Gastroesophageal sphincter (tissue), 4 donors: ENCODE data around the gene FABP2. TPM values are rescaled to one million over a fixed set of nuclear protein-coding genes. Genes with fewer than 3 reads are reported as not detected.
"Not testable (repeated sequence)": the region's sequence is repeated elsewhere in the genome, so short reads cannot be mapped to it uniquely, and the experiment has no call there.

ENCODE experiments used
- ATAC-seq: fragments of 150-250 bp; one replicate; pipeline ENCODE4 v1.9.1; 2016; ENCODE audit warnings: mild to moderate bottlenecking, moderate library complexity
- H3K27ac ChIP-seq, 4 donors: fragments of 200-600 bp; sonication (generic) in 3 of 4; 1 replicate in 3 of 4; 2 replicates in 1 of 4; pipeline ENCODE4 v1.5.1; 2016 to 2019
- H3K27me3 ChIP-seq: fragments of 200-600 bp; sonication (generic); one replicate; pipeline ENCODE4 v1.5.1; 2019
- H3K36me3 ChIP-seq, 2 donors: fragments of 200-600 bp; sonication (generic); one replicate each; pipeline ENCODE4 v1.5.1; 2019; ENCODE audit warnings: control low read depth in 1 of 2
- H3K4me1 ChIP-seq, 3 donors: fragments of 200-600 bp; sonication (generic); 1 replicate in 2 of 3; 2 replicates in 1 of 3; pipeline ENCODE4 v1.5.1; 2016 to 2019; ENCODE audit warnings: control low read depth in 2 of 3
- H3K4me3 ChIP-seq, 2 donors: fragments of 200-600 bp; sonication (generic); one replicate each; pipeline ENCODE4 v1.5.1; 2019; ENCODE audit warnings: mild to moderate bottlenecking in 1 of 2, moderate library complexity in 1 of 2
- H3K9me3 ChIP-seq, 3 donors: fragments of 200-600 bp; sonication (generic); one replicate each; pipeline ENCODE4 v1.5.1; 2017 to 2019; ENCODE audit warnings: control low read depth in 2 of 3
- CTCF ChIP-seq, 4 experiments: fragments of 200-600 bp in 2 of 4; fragments of 450-650 bp in 2 of 4; sonication (generic) in 1 of 4; IDR thresholded peaks; one replicate each; pipeline ENCODE4 v1.5.1; 2017 to 2019; ENCODE audit warnings: antibody characterized with exemption in 4 of 4, mild to moderate bottlenecking in 2 of 4, moderate library complexity in 2 of 4
- EP300 ChIP-seq: sonication (generic); formaldehyde crosslinking; IDR thresholded peaks from one replicate; pipeline ENCODE4 v1.6.1; 2017; ENCODE audit warnings: antibody characterized with exemption, mild to moderate bottlenecking
- POLR2A ChIP-seq, 2 donors: fragments of 450-650 bp; IDR thresholded peaks; one replicate each; pipeline ENCODE4 v1.6.1; 2017; ENCODE audit warnings: antibody characterized with exemption in 2 of 2, mild to moderate bottlenecking in 2 of 2, moderate library complexity in 1 of 2
- POLR2AphosphoS5 ChIP-seq: sonication (generic); formaldehyde crosslinking; IDR thresholded peaks from one replicate; pipeline ENCODE4 v1.6.1; 2017; ENCODE audit warnings: antibody characterized with exemption
- WGBS, 2 donors: methylation state at CpG; one replicate each; pipeline ENCODE4 v1.1.5; 2018; ENCODE audit warnings: low coverage in 1 of 2; 5-methylcytosine and 5-hydroxymethylcytosine counted together
- total RNA-seq, 4 donors: library from RNA; depleted of rRNA; stranded (reverse); fragments of >200 nt; gene quantifications; one replicate each; pipeline ENCODE4 v1.1.0, GENCODE V29; 2016

The FABP2 gene
- total RNA-seq, 4 donors from 2014 or later = not detected

DNA sequence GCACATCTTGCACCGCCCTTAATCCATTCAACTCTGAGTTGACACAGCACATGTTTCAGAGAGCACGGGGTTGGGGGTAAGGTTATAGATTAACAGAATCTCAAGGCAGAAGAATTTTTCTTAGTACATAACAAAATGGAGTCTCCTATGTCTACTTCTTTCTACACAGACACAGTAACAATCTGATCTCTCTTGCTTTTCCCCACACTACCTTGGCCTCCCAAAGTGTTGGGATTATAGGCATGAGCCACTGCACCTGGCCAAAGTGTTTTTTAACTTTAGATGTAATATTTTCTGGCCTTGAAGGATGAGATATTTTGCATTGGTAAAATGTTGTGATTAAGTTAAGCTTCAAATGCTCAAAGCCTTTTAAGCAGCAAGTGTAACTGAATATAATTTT, 21.4 kb upstream of the FABP2 start:
- not testable (repeated sequence) for H3K4me1 ChIP-seq, H3K27me3 ChIP-seq, H3K4me3 ChIP-seq, H3K36me3 ChIP-seq, H3K27ac ChIP-seq, H3K9me3 ChIP-seq, ATAC-seq
- no CpG with 5 or more reads among the region's 2 CpGs for WGBS, 2 donors

DNA sequence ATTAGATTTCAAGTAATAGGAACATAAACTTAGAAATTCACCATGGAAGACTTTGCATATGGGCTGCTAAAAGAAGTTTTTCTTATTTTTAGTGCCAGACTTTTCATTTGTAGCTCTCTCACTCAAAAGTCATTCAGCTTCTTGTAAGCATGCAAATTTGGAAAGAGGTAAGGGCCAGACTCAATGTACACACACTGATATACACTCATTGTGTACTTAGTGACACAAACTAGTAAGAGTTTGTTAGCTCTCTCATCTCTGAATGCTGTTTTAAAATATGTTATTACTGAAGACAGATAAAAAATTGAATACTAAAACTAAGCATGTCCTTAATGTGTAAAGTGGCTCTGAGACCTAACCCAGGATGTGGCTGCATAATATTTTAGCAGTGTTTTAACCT, 18.0 kb upstream of the FABP2 start:
- H3K4me3 ChIP-seq, H3K9me3 ChIP-seq, ATAC-seq, H3K27ac ChIP-seq, H3K36me3 ChIP-seq, H3K27me3 ChIP-seq, H3K4me1 ChIP-seq: not testable (repeated sequence)

GRCh38 chr4:119337010-119337409, 15.1 kb upstream of the FABP2 start:
- H3K9me3 ChIP-seq = no peaks in the 10 kb centered on the region
- WGBS, 2 donors = 50% methylated on average over 1 of the region's 1 CpG; no CpG with 5 or more reads in 1 of the 2 donors
- no peaks in the 10 kb centered on the region for H3K27me3 ChIP-seq
- H3K27ac ChIP-seq = no peak overlapping the region
- H3K4me1 ChIP-seq = no peaks in the 10 kb centered on the region
- TF ChIP-seq POLR2AphosphoS5 (no peak), POLR2A (IDR thresholded peaks at IDR 0.05) (no peak), EP300 (no peak), CTCF (IDR thresholded peaks at IDR 0.05) (no peak)
- no peak overlapping the region for H3K4me3 ChIP-seq
- no peaks in the 10 kb centered on the region for H3K36me3 ChIP-seq
- ATAC-seq = peak; percentile 54

DNA sequence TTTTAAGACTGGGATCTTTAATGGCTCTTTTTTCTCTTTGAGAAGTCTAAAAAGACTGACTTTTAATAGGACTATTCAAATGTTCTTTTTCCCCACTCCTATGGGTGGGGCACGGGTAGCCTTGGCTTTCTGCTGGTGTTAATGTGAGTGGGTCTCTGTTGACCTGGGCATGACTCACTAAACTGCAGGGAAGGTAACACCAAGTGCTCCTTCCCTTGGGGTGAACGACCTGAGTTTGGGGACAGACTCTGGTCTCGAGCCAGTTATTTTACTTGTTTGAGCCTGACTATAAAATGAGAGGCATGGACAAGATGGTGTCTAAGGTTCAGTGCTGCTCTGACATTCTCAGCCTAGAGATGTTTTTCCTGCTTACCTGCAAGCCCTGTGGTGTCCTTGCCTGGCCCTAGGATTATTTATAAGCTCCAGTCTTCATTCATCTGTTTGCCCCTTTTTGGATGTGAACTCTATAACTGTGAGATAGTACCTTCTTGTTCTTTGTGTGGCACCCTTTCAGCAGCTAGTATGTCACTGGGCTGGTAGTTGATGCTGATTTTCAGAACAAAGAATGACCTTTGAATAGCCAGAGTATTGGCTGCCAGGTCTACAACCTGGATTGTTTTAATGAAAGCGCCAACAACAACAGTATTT, 14.5 kb upstream of the FABP2 start:
- H3K4me1 ChIP-seq, H3K27me3 ChIP-seq, ATAC-seq, H3K9me3 ChIP-seq, H3K36me3 ChIP-seq, H3K4me3 ChIP-seq, H3K27ac ChIP-seq: not testable (repeated sequence)
- WGBS, 2 donors = 80 to 83% methylated on average over 1 of the region's 4 CpGs

GRCh38 chr4:119329835-119330620, 8.1 kb upstream of the FABP2 start:
- no peak for ATAC-seq
- WGBS, 2 donors = 50 to 57% methylated on average over 2 of the region's 2 CpGs
- no peaks in the 10 kb centered on the region for H3K9me3 ChIP-seq
- H3K27me3 ChIP-seq = no peaks in the 10 kb centered on the region
- H3K27ac ChIP-seq = no peak overlapping the region
- H3K4me1 ChIP-seq = no peaks in the 10 kb centered on the region
- TF ChIP-seq CTCF (IDR thresholded peaks at IDR 0.05) (no peak), POLR2A (IDR thresholded peaks at IDR 0.05) (no peak), POLR2AphosphoS5 (no peak), EP300 (no peak)
- no peaks in the 10 kb centered on the region for H3K36me3 ChIP-seq
- no peak overlapping the region for H3K4me3 ChIP-seq

DNA sequence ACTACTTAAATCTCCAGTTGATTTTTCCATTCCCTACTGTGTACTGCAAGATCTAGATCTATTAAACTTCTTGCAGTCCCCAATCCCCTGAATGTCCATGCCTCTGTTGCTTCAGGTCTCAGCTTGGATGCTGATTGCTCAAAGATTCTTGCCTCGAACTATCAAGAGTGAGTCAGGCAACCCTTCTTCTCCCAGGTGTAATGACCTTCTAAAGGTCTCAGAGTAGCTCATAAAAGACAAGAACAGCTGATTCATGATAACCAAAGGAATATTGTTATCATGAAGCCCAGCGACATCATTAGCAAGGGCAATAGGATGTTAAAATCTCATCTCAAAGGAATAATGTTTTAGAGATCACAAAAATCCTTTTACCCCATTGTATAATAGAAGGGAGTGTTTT, 6.8 kb upstream of the FABP2 start:
- Histone ChIP-seq H3K36me3 (no peaks in the 10 kb centered on the region), H3K27ac (no peak overlapping the region), H3K9me3 (no peaks in the 10 kb centered on the region), H3K27me3 (no peaks in the 10 kb centered on the region), H3K4me3 (no peak overlapping the region), H3K4me1 (no peaks in the 10 kb centered on the region)
- 73 to 85% methylated on average over 2 of the region's 2 CpGs for WGBS, 2 donors
- TF ChIP-seq CTCF (IDR thresholded peaks at IDR 0.05) = no peak
- no peak for TF ChIP-seq POLR2AphosphoS5
- no peak for TF ChIP-seq POLR2A (IDR thresholded peaks at IDR 0.05)
- no peak for TF ChIP-seq EP300
- ATAC-seq = no peak
